HK-2 (cell line): Measurements from ENCODE around the gene TMEM59L.
"Not testable (repeated sequence)": the region's sequence is repeated elsewhere in the genome, so short reads cannot be mapped to it uniquely, and the experiment has no call there.

ENCODE experiments used
- DNase-seq: peaks from one replicate; pipeline ENCODE4 v3.0.0-alpha.2; 2018; ENCODE audit not compliant: unreplicated experiment

Gene TMEM59L

DNA sequence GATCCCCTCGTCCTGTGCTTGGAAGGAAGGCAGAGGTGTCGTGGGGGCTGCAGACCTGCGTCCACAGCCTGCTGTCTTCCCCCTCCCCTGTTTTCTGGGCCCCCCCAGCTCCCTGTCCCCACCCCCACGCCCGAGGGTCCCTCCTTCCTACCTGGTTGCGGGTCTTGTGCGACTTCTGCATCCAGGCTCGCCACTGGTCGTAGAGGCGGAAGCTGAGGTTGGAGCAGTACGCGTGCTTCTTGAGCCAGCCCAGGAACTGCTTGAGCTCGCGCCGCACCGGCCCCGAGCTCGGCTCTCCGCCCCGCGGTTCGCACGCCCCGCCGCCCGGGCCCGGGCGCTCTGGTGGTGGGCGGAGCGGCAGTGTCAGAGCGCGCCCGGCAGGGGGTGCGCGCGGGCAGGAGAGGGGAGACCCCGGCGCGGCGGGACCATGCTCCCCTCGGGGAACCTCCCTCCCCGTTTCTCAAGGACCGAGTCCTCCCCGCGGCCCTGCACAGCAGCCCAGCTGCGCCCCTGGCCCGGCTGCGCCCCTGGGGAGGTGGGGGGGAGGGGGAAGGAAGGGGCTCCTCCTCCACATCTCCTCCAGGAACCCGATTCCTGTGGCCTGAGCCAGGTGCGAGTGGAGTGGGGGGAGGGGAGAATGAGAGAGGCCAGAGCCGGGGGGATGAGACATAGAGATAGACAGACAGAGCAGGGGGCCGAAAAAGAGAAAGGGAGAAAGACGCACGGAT is 18.4 kb upstream of the TMEM59L start:
- DNase-seq = peak; percentile 73

DNA sequence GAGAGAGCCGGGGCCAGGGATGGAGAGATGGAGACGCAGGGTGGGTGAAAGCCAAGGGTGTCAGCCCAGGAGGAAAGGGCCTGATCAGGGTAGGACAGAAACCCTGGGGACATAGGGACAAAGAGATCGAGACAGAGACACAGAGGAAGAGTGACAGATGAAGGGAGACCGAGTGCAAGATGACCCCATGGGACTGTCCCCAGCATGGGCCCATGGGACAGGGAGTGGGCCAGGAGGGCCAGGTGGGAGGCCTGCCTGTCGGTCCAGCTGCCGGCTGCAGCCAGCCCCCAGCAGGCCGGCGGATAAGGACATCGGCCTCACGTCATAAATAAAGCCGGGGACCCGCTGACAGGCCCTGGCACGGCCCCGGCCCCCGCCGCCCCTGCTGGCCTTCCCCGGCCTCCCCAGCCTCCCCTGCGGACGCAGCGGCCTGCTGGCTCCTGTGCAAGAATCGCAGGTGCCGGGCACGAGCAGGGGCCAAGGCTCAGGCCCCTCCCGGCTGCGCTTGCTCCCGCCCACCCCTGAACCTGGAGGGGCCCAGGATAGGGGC is 17.8 kb upstream of the TMEM59L start:
- DNase-seq = no peak

DNA sequence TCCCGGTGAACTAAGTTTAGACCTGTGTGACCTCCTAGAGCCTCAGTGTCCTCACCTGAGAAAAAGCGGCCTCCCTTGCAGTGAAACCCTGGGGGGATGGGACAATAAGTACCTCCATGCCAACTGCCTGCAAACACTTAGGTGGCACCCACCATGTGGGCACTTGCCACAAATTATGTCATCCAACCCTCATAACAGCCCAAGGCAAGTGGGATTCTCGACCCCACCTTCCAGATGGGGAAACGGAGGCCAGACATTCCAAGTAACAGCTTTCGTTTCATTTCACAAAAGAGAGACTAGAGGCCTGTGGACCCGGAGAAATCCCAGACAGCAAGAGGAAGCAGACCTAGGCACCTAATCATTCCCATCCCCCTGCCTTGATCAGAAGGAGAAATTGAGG is 17.2 kb upstream of the TMEM59L start:
- no peak for DNase-seq

- no peak for DNase-seq
These were observed 15.9 kb upstream of the TMEM59L start for GRCh38 chr19:18596752-18597157.

DNA sequence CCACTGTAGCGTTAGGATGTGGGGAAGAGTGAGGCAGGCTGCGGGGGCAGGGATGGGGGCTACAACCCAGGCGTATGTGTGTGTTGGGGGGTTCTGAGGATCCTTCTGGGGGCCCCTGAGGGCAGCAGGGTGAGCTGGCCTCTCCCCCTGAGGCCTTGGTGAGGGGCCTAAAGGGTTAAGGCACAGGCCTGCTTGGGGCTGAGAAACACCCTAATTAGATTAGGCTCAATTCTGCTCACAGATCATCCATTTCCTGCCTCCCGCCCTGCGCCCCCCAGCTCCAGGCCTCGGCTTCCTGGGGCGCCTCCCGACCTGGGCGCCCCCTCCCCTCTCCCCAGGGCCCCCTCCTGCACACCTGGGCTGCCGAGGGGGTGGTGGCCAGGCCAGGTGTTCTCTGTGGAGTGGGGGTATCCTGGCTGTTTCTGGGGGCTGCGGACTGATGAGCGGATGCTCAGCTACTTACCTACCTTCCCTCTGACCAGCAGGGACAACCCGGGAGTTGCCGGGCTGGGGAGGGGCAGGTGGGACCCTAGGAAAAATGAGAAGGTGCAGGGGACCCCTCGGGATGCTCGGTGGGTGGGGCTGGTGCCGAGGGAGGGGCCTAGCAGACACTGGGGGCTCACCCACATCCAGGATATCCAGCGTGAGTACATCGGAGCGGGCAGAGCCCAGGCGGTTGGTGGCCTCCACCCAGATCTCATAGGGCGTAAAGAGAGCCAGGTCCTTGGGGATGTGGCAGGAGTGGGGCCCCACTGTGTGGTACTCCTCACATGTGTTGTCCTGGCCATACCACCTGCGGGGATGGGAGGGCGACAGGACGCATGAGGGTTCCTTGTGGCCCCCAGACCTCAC is 14.6 kb upstream of the TMEM59L start:
- DNase-seq = no peak

DNA sequence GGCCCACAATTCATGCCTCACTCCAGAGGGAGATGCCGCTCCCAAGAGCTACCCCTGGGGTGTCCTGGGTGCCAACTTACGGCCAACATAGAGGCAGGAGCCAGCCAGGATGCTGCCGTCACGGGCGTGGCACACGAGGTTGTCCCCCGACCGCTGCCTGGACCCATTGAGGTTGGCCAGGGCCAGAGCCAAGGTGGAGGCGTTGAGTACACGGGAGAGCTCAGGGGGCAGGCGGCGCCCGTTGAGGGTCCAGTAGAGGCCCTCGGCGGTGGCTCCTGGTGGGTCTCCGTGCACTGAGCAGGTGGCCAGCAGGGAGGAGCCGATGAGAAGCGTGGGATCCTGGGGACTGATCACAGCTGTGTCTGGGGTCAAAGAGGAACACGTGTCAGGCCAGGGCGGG is 13.2 kb upstream of the TMEM59L start:
- no peak for DNase-seq

DNA sequence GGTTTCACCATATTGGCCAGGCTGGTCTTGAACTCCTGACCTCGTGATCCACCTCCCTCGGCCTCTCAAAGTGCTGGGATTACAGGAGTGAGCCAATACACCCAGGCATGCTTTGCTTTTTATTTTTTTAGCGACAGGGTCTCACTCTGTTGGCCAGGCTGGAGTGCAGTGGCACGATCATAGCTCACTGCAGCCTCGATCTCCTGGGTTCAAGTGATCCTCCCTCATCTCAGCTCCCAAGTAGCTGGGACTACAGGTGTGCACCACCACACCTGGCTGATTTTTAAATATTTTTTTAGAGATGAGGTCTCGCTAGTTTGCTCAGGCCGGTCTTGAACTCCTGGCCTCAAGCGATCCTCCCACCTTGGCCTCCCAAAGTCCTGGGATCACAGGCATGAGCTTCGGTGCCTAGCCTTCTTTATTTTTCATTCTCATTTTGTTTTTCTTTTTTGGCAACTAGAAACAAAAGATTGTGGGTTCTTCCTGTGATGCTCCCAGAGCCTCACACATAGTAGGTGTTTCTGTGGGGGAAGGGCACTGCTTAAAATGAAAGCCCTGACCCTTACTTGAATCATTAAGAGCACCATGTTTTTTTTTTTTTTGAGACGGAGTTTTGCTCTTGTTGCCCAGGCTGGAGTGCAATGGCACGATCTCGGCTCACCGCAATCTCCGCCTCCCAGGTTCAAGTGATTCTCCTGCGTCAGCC is 11.8 kb upstream of the TMEM59L start:
- not testable (repeated sequence) for DNase-seq

- no peak for DNase-seq
These were observed 10.8 kb upstream of the TMEM59L start for GRCh38 chr19:18601875-18602274.

- no peak for DNase-seq
These were observed 9.3 kb upstream of the TMEM59L start for GRCh38 chr19:18603255-18603957.

DNA sequence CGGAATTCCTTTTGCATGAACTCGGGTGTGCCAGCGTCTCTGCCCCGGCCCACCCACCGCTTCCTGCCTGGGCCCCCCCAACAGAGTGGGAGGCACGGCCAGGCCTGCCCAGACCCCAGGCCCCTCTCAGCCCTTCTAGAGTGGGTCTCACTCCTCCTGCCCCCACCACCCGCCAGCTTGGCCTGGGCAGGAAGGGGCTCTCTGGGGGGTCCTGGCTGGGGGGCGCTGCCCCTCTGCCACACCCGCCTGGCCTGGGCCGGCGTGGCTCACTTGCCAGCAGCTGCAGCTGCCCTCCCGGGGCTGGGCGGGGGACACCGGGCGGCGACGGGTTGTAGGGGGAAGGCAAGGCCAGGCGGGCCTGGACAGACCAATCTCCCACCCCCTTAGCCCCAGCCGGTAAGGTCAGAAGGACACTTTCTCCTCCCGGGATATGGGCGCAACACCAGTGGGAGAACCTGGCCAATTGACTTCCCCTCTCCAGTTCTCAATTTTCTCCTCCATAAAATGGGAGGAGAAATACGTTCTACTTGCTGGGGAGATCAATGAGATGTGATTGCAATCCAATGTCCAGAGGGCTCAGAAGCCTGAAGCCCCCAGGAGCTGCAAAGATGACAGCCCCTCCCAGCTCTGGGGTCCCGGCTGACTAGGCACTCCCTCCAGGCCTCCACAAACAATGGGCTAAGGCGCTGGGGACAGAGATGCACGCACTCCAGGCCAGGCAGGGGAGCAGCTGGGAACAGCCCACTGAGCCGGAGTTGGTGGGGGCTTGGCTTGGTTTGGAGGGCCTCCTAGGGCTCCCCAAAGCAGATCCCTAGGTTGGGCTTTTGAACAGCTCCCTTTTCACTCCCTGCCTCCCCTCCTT is 8.5 kb upstream of the TMEM59L start:
- DNase-seq = no peak

- no peak for DNase-seq
These were observed 7.9 kb upstream of the TMEM59L start for GRCh38 chr19:18604820-18605159.

DNA sequence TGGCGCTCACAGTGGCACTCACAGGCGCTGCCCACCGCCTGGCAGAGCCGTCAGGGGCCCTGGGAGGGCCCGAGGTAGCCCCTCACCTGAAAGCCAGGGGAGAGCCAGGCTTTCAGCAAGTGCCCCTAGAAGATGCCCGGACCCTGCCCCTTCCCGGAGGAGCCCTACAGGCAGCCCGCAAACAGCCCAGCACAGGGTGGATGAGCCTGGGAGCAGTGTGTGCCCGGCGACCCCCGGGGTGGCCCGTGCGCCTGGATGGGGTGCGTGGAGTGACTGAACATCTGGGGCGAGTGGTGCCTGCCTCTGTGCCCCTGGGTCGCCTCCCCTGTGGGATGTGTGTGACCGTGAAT is 7.5 kb upstream of the TMEM59L start:
- DNase-seq = no peak

- DNase-seq = no peak
These were observed 7.0 kb upstream of the TMEM59L start for GRCh38 chr19:18605546-18606280.

DNA sequence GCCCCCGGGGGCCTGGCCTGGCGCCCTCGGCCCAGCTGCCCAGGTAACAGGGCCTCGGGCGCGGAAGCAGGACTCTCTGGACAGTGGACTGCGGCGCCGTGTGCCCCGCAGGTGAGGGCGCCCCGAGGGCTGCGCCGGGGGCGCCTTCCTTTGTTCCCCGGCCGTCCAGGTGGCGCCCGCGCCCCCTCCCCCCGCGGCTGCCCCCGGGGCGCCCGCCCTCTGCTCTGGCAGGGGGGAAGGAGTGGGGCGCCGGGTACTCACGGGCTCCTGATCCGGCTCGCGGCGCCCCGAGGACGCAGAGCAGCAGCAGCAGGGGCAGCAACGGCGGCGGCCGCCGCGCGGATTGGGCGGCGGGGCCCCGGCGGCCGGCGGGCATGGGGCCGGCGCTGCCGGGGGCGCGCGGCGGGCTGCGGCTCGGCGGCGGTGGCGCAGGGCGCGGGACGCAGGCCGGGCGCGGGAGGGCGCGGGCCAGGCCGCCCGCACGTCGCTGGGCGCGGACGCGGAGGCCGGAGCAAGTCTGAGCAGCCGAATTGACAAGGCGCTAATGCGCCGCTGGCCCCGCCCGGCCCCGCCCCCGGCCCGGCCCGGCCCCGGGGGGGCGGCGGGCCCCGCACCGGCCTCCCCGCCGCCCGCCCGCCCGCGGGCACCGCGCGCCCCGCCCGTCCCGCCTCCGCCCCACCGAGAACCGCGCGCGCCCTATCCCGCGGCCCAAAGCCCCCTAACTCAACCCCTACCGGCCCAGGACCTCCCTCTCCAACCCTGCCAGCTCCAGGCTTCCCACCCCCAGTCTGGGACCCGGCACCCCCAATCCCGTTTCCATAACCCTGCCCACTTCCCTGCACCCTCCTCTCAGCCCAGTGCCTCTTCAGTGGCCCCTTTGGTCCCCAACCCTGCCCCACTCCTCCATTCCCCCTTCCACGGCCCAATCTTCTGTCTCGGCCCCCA is 6.1 kb upstream of the TMEM59L start, which contains the start of gene CRLF1:
CRLF1 (minus strand) TSS at position 519 of the 945 bp plus-strand sequence; CDS start at position 376, 143 bp downstream.
- DNase-seq = no peak

DNA sequence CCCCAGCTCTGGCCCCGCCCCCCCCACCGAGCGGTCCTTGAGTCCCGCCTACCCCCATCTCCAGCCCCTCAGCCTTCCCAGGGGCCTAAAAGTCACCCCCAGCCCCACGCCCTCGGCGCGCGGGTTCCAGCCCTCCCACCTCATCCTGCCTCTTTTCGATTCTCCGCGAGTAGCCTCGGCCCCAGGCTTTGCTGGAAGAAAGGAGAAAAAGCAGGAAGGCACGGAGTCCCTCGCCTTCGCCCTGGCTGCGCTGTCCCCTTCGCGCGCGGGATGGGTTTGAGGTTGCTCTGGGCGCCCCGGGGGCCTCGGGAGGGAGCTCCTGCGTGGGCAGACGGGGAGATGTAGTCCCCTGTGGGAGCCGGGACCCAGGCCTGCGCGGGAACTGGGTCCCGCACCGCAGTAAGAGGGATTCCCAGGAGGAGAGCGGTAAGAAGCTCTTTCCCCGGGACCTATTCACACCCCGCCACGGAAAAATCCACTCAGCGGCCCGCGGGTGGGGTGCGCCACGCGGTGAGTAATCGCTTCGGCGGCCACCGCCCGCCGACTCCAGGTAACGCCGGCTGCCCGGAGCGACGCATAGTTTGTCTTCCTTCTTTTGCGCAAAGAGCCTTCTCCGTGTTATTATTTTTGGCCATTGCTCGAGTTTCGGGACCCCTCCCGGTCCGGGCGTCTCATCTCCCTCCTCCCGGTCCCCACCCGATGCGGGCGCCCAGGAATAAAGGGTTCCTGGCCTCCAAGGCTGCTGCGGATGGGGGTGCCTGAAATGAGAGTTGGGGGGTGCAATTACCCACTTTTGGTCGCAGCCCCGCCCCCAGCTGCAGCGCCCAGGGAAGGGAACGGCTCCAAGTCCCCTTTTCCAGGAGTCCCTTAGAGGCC is 5.2 kb upstream of the TMEM59L start:
- no peak for DNase-seq

DNA sequence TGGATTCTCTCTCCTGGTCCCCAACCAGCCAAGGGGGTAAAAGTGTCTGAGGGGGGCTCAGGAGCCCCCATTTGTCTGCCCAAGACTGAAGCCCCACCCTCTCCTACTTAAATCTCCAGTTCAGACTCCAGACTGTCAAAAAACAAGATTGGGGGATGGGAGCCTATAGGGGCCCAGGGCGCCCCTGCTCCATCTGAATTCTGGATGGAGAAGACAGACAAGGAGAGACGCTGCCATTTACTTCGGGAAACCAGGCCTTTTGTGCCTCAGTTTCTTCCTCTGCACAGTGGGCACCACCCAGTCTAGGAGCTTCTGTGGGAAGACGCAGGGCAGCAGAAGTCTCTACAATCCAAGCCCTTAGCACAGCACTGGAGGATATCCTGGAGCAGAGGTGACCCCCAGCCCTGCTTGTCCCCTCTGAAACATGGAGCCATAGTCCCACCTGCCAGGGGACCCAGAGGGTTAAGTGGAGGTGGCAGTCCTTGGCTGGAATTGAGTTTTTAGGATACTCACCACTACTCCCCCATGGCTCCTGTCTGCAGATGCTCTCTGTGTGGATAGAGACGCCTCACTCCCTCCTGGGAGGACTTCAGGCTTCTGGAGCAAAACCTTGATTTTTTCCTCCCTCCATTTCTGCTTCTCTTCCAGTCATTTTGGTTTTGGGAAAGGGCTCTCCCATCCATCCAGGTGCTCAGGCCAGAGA is 4.4 kb upstream of the TMEM59L start:
- no peak for DNase-seq
